Keratinocyte (primary cell): ENCODE measurements around the gene IL11RA. TPM values are rescaled to one million over a fixed set of nuclear protein-coding genes. Genes with fewer than 3 reads are reported as not detected.

ENCODE experiments used
- DNase-seq: peaks from one replicate; pipeline ENCODE4 v3.0.0-alpha.2; 2011; ENCODE audit warnings: low read depth, missing footprints, low spot score
- FAIRE-seq: peaks from 2 replicates; lab custom pipeline; 2011; peaks lifted over from hg19 to GRCh38; lab: Jason Lieb, UNC
- H2AFZ ChIP-seq: 2 replicates; pipeline ENCODE4 v1.6.0; 2012; ENCODE audit warnings: low read length, control low read depth, inconsistent platforms; ENCODE audit not compliant: control insufficient read depth
- H3K27ac ChIP-seq: 2 replicates; pipeline ENCODE4 v1.5.1; 2011; ENCODE audit warnings: low read length; ENCODE audit not compliant: control insufficient read depth, insufficient read depth
- H3K27me3 ChIP-seq: 3 replicates; pipeline ENCODE4 v1.6.0; 2011; ENCODE audit warnings: low read length; ENCODE audit not compliant: control insufficient read depth, insufficient read depth; ENCODE audit errors: extremely low read depth
- H3K36me3 ChIP-seq, 2 experiments: 2 replicates in 1 of 2; 3 replicates in 1 of 2; pipeline ENCODE4 v1.5.1; 2011; ENCODE audit warnings: low read length in 2 of 2, mild to moderate bottlenecking in 1 of 2; ENCODE audit not compliant: control insufficient read depth in 2 of 2, insufficient read depth in 2 of 2; ENCODE audit errors: extremely low read depth in 1 of 2
- H3K4me1 ChIP-seq: 3 replicates; pipeline ENCODE4 v1.5.1; 2011; ENCODE audit warnings: low read length; ENCODE audit not compliant: control insufficient read depth, insufficient read depth; ENCODE audit errors: extremely low read depth
- H3K4me2 ChIP-seq: 3 replicates; pipeline ENCODE4 v1.6.0; 2011; ENCODE audit warnings: low read depth, low read length; ENCODE audit not compliant: control insufficient read depth, insufficient read depth; ENCODE audit errors: extremely low read depth
- H3K4me3 ChIP-seq, 3 experiments: fragments of 200-600 bp in 1 of 3; sonication (generic) in 1 of 3; 2 replicates in 2 of 3; 3 replicates in 1 of 3; pipeline ENCODE4 v1.5.1; 2011 to 2016; ENCODE audit warnings: low read length in 3 of 3, mild to moderate bottlenecking in 3 of 3, control low read depth in 2 of 3, inconsistent platforms in 1 of 3, low read depth in 1 of 3, mixed read lengths in 1 of 3, mixed run types in 1 of 3, moderate library complexity in 1 of 3; ENCODE audit not compliant: control insufficient read depth in 2 of 3, insufficient read depth in 2 of 3; ENCODE audit errors: extremely low read depth in 1 of 3
- H3K79me2 ChIP-seq: 2 replicates; pipeline ENCODE4 v1.6.0; 2012; ENCODE audit warnings: low read length; ENCODE audit not compliant: control insufficient read depth, insufficient read depth
- H3K9ac ChIP-seq: 3 replicates; pipeline ENCODE4 v1.6.0; 2011; ENCODE audit warnings: low read length; ENCODE audit not compliant: control insufficient read depth, insufficient read depth; ENCODE audit errors: extremely low read depth
- H3K9me1 ChIP-seq: 3 replicates; pipeline ENCODE4 v1.6.0; 2011; ENCODE audit warnings: low read length; ENCODE audit not compliant: control insufficient read depth, insufficient read depth; ENCODE audit errors: extremely low read depth
- H3K9me3 ChIP-seq: 2 replicates; pipeline ENCODE4 v1.5.1; 2012; ENCODE audit warnings: low read depth, low read length; ENCODE audit not compliant: control insufficient read depth
- H4K20me1 ChIP-seq: 3 replicates; pipeline ENCODE4 v1.6.0; 2011; ENCODE audit warnings: low read length; ENCODE audit not compliant: control insufficient read depth, insufficient read depth; ENCODE audit errors: extremely low read depth
- CTCF ChIP-seq, 3 experiments: IDR thresholded peaks in 1 of 3; conservative IDR thresholded peaks in 1 of 3; optimal IDR thresholded peaks in 1 of 3; 2 replicates in 2 of 3; 3 replicates in 1 of 3; pipeline versions ENCODE3 to v1.5.1; 2011; ENCODE audit warnings: low read length in 3 of 3, mild to moderate bottlenecking in 3 of 3, moderate library complexity in 2 of 3, control low read depth in 1 of 3, inconsistent platforms in 1 of 3; ENCODE audit not compliant: insufficient read depth in 2 of 3; ENCODE audit errors: extremely low read depth in 1 of 3
- EZH2 ChIP-seq: IDR thresholded peaks from one replicate; pipeline ENCODE4 v1.6.1; 2012; ENCODE audit warnings: inconsistent platforms, mild to moderate bottlenecking, low read length, moderate library complexity
- dilution Hi-C: fragments of 300-500 bp; cut with MboI; formaldehyde crosslinking; loops from one replicate; pipeline ENCODE4 v1.7.0; 2020; ENCODE audit warnings: low sequenced_read_pairs; ENCODE audit not compliant: extremely low pct_ligation_motif_present
- polyA plus RNA-seq, 5 experiments: library from polyadenylated mRNA; depleted of rRNA in 3 of 5; stranded (reverse) in 3 of 5; stranded (forward) in 1 of 5; unstranded in 1 of 5; fragments of >200 nt; gene quantifications; 1 replicate in 1 of 5; 2 replicates in 3 of 5; 3 replicates in 1 of 5; pipeline versions ENCODE4 v1.2.1 to v1.2.3, GENCODE V29; 2011 to 2012; ENCODE audit warnings: missing spikeins in 2 of 5, low read depth in 1 of 5, low replicate concordance in 1 of 5

IL11RA gene
- polyA plus RNA-seq, 1 donor (not counting 4 experiments of a cell fraction or from before 2014, with no cell fraction given), result 3.1 TPM

- Histone ChIP-seq H3K4me3 (no peak overlapping the region), H3K27me3 (peaks cover 5% of the 10 kb centered on the region), H3K9ac (no peak overlapping the region), H3K9me3 (no peaks in the 10 kb centered on the region), H3K4me1 (peaks cover 31% of the 10 kb centered on the region), H3K4me2 (no peak overlapping the region), H2AFZ (no peak overlapping the region), H3K79me2 (no peaks in the 10 kb centered on the region), H3K36me3 (peaks cover 0 to 3% of the 10 kb centered on the region in 2 experiments), H3K9me1 (no peaks in the 10 kb centered on the region), H3K27ac (no peak overlapping the region), H4K20me1 (no peaks in the 10 kb centered on the region)
- dilution Hi-C loops, result no loop called here
- DNase-seq (no peak), FAIRE-seq (no peak)
- no peak for TF ChIP-seq EZH2
- no peak for TF ChIP-seq CTCF (optimal IDR thresholded peaks at IDR 0.05 in 1 of 3, IDR thresholded peaks at IDR 0.05 in 1 of 3, conservative IDR thresholded peaks at IDR 0.05 in 1 of 3; ENCODE audit: extremely low read depth in 1 of 3, insufficient read depth in 2 of 3, low read length in 3 of 3)
These were observed 3.4 kb downstream of the IL11RA start for GRCh38 chr9:34655394-34655793.

- no peaks in the 10 kb centered on the region for H3K9me3 ChIP-seq
- no peak overlapping the region for H3K4me3 ChIP-seq
- no peaks in the 10 kb centered on the region for H3K36me3 ChIP-seq
- H3K27ac ChIP-seq, result no peak overlapping the region
- DNase-seq (no peak), FAIRE-seq (no peak)
- no peaks in the 10 kb centered on the region for H3K79me2 ChIP-seq
- dilution Hi-C loops, result no loop called here
- no peak overlapping the region for H3K9ac ChIP-seq
- H3K4me2 ChIP-seq, result no peak overlapping the region
- H3K27me3 ChIP-seq, result peaks cover 5% of the 10 kb centered on the region
- no peaks in the 10 kb centered on the region for H4K20me1 ChIP-seq
- H2AFZ ChIP-seq, result no peak overlapping the region
- peaks cover 35% of the 10 kb centered on the region for H3K4me1 ChIP-seq
- H3K9me1 ChIP-seq, result no peaks in the 10 kb centered on the region
- TF ChIP-seq EZH2 (no peak), CTCF (optimal IDR thresholded peaks at IDR 0.05 in 1 of 3, IDR thresholded peaks at IDR 0.05 in 1 of 3, conservative IDR thresholded peaks at IDR 0.05 in 1 of 3; ENCODE audit: extremely low read depth in 1 of 3, insufficient read depth in 2 of 3, low read length in 3 of 3) (no peak)
These were observed 5.0 kb downstream of the IL11RA start for GRCh38 chr9:34656992-34657391.
